22Rv1 (cell line): Measurements from ENCODE around the gene ZBTB39.

Source experiments
- ZFX ChIP-seq: fragments of 450-650 bp; IDR thresholded peaks from 2 replicates; pipeline ENCODE4 v1.6.1; 2017; ENCODE audit warnings: antibody characterized with exemption, borderline replicate concordance
- TF ChIP-seq, protein P1 (sequence below): fragments of 450-650 bp; IDR thresholded peaks from 2 replicates; pipeline ENCODE4 v1.5.1; 2017; ENCODE audit warnings: mild to moderate bottlenecking

DNA sequence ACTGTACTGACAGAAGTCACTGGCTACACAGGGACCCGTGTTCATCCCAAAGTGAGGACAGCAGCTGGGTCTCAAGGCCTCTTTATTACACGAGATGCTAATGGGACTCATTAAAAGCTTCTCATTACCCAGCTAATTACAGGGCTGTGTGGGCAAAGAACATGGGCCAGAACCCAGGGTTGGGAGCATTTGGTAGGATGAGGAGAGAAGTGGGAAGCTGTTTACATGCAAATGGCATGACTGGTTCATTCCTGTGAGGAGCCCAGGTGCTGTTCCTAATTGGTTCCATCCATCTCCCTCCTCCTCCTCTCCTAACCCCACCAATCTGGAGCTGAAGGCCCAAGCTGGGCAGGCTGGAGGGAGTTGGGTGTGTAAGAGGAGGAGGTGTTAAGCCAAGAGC lies 18.9 kb upstream of the ZBTB39 start:
- TF ChIP-seq, protein P1, sequence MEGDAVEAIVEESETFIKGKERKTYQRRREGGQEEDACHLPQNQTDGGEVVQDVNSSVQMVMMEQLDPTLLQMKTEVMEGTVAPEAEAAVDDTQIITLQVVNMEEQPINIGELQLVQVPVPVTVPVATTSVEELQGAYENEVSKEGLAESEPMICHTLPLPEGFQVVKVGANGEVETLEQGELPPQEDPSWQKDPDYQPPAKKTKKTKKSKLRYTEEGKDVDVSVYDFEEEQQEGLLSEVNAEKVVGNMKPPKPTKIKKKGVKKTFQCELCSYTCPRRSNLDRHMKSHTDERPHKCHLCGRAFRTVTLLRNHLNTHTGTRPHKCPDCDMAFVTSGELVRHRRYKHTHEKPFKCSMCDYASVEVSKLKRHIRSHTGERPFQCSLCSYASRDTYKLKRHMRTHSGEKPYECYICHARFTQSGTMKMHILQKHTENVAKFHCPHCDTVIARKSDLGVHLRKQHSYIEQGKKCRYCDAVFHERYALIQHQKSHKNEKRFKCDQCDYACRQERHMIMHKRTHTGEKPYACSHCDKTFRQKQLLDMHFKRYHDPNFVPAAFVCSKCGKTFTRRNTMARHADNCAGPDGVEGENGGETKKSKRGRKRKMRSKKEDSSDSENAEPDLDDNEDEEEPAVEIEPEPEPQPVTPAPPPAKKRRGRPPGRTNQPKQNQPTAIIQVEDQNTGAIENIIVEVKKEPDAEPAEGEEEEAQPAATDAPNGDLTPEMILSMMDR = no peak
- no peak for TF ChIP-seq ZFX
